Esophagus (tissue), 2 donors: Measurements from ENCODE around the gene PACRG. TPM values are rescaled to one million over a fixed set of nuclear protein-coding genes. Genes with fewer than 3 reads are reported as not detected.

Source experiments
- H3K27ac ChIP-seq, 2 donors: one replicate each; pipeline ENCODE4 v1.5.1; 2013; ENCODE audit warnings: low read depth in 2 of 2, mild to moderate bottlenecking in 2 of 2, inconsistent platforms in 1 of 2, low read length in 1 of 2, moderate library complexity in 1 of 2
- H3K27me3 ChIP-seq, 2 donors: one replicate each; pipeline ENCODE4 v1.6.1; 2013; ENCODE audit warnings: low read length in 2 of 2, control low read depth in 1 of 2, mild to moderate bottlenecking in 1 of 2; ENCODE audit not compliant: insufficient read depth in 2 of 2, control insufficient read depth in 1 of 2
- H3K36me3 ChIP-seq, 2 donors: one replicate each; pipeline ENCODE4 v1.6.1; 2013; ENCODE audit warnings: low read length in 1 of 2; ENCODE audit not compliant: control insufficient read depth in 2 of 2, insufficient read depth in 2 of 2
- H3K4me1 ChIP-seq, 2 donors: one replicate each; pipeline ENCODE4 v1.6.1; 2013; ENCODE audit warnings: low read length in 1 of 2; ENCODE audit not compliant: control insufficient read depth in 2 of 2, insufficient read depth in 2 of 2
- H3K4me3 ChIP-seq, 2 donors: one replicate each; pipeline ENCODE4 v1.5.1; 2013; ENCODE audit warnings: low read length in 2 of 2, mild to moderate bottlenecking in 2 of 2, low read depth in 1 of 2, moderate library complexity in 1 of 2
- H3K9me3 ChIP-seq, 2 donors: one replicate each; pipeline ENCODE4 v1.6.1; 2013; ENCODE audit warnings: mild to moderate bottlenecking in 2 of 2, low read depth in 1 of 2, low read length in 1 of 2, moderate library complexity in 1 of 2; ENCODE audit not compliant: control insufficient read depth in 2 of 2, insufficient read depth in 1 of 2
- WGBS, 2 donors: extraction: QIAGEN DNeasy Blood & Tissue Kit; methylation state at CpG; one replicate each; pipeline ENCODE4 v1.1.7; 2013; 5-methylcytosine and 5-hydroxymethylcytosine counted together
- polyA plus RNA-seq, 2 donors: library from polyadenylated mRNA; stranded (reverse); fragments of 200-250 nt; gene quantifications; one replicate each; pipeline ENCODE4 v1.2.3, GENCODE V29; 2013
- donor health status: healthy with polysubstance abuse.
- donor health status: Bipolar disorder and iron deficiency.

PACRG gene
- polyA plus RNA-seq, 2 donors: 0.39 to 0.44 TPM

GRCh38 chr6:162814426-162814973, 86.7 kb downstream of the PACRG start:
- H3K36me3 ChIP-seq: no peaks in the 10 kb centered on the region
- H3K4me3 ChIP-seq: no peak overlapping the region
- no peak overlapping the region for H3K27ac ChIP-seq
- 76 to 77% methylated on average over 10 of the region's 10 CpGs for WGBS, 2 donors
- no peaks in the 10 kb centered on the region for H3K27me3 ChIP-seq
- H3K4me1 ChIP-seq: no peaks in the 10 kb centered on the region
- peaks cover 0 to 2% of the 10 kb centered on the region in 2 donors for H3K9me3 ChIP-seq

- no peak overlapping the region for H3K27ac ChIP-seq
- 89% methylated on average over 6 of the region's 6 CpGs for WGBS, 2 donors
- no peak overlapping the region for H3K4me3 ChIP-seq
- H3K27me3 ChIP-seq: no peaks in the 10 kb centered on the region
- H3K36me3 ChIP-seq: no peaks in the 10 kb centered on the region
- no peaks in the 10 kb centered on the region for H3K4me1 ChIP-seq
- H3K9me3 ChIP-seq: peaks cover 0 to 2% of the 10 kb centered on the region in 2 donors
Measured at GRCh38 chr6:162817196-162817595, 89.4 kb downstream of the PACRG start.

GRCh38 chr6:162819284-162819683, 91.5 kb downstream of the PACRG start:
- WGBS, 2 donors: 84 to 86% methylated on average over 2 of the region's 2 CpGs
- no peaks in the 10 kb centered on the region for H3K4me1 ChIP-seq
- H3K4me3 ChIP-seq: no peak overlapping the region

GRCh38 chr6:162821102-162821501, 93.3 kb downstream of the PACRG start:
- Histone ChIP-seq H3K27ac (no peak overlapping the region), H3K9me3 (peaks cover 0 to 2% of the 10 kb centered on the region in 2 donors), H3K27me3 (no peaks in the 10 kb centered on the region), H3K4me3 (no peak overlapping the region), H3K4me1 (no peaks in the 10 kb centered on the region), H3K36me3 (no peaks in the 10 kb centered on the region)
- WGBS, 2 donors: 39 to 42% methylated on average over 3 of the region's 3 CpGs

More at GRCh38 chr6:162819284-162819683, 91.5 kb downstream of the PACRG start:
- H3K36me3 ChIP-seq: no peaks in the 10 kb centered on the region
- peaks cover 0 to 2% of the 10 kb centered on the region in 2 donors for H3K9me3 ChIP-seq
- H3K27me3 ChIP-seq: no peaks in the 10 kb centered on the region
- H3K27ac ChIP-seq: no peak overlapping the region

GRCh38 chr6:162825597-162825996, 97.8 kb downstream of the PACRG start:
- Histone ChIP-seq H3K27me3 (no peaks in the 10 kb centered on the region), H3K4me3 (no peak overlapping the region), H3K36me3 (no peaks in the 10 kb centered on the region), H3K27ac (no peak overlapping the region), H3K4me1 (no peaks in the 10 kb centered on the region), H3K9me3 (no peaks in the 10 kb centered on the region)
- 68 to 73% methylated on average over 6 of the region's 6 CpGs for WGBS, 2 donors

- Histone ChIP-seq H3K36me3 (no peaks in the 10 kb centered on the region), H3K27ac (no peak overlapping the region), H3K9me3 (no peaks in the 10 kb centered on the region), H3K27me3 (no peaks in the 10 kb centered on the region), H3K4me3 (no peak overlapping the region), H3K4me1 (no peaks in the 10 kb centered on the region)
- 75% methylated on average over 8 of the region's 8 CpGs for WGBS, 2 donors
Measured at GRCh38 chr6:162829013-162829742, 101.4 kb downstream of the PACRG start.

GRCh38 chr6:162833776-162834175, 106.0 kb downstream of the PACRG start:
- H3K27ac ChIP-seq: no peak overlapping the region
- H3K4me1 ChIP-seq: no peaks in the 10 kb centered on the region
- no peaks in the 10 kb centered on the region for H3K27me3 ChIP-seq
- 80 to 85% methylated on average over 4 of the region's 4 CpGs for WGBS, 2 donors
- no peaks in the 10 kb centered on the region for H3K36me3 ChIP-seq
- H3K9me3 ChIP-seq: no peaks in the 10 kb centered on the region
- no peak overlapping the region for H3K4me3 ChIP-seq

GRCh38 chr6:162845972-162846371, 118.2 kb downstream of the PACRG start:
- WGBS, 2 donors: 60 to 75% methylated on average over 9 of the region's 9 CpGs
- Histone ChIP-seq H3K36me3 (no peaks in the 10 kb centered on the region), H3K4me1 (peaks cover 0 to 4% of the 10 kb centered on the region in 2 donors), H3K27ac (no peak overlapping the region), H3K27me3 (no peaks in the 10 kb centered on the region), H3K9me3 (no peaks in the 10 kb centered on the region), H3K4me3 (no peak overlapping the region)

- no peaks in the 10 kb centered on the region for H3K36me3 ChIP-seq
- 95 to 98% methylated on average over 6 of the region's 6 CpGs for WGBS, 2 donors
- peaks cover 0 to 4% of the 10 kb centered on the region in 2 donors for H3K4me1 ChIP-seq
- H3K27ac ChIP-seq: no peak overlapping the region
- H3K4me3 ChIP-seq: no peak overlapping the region
- H3K9me3 ChIP-seq: no peaks in the 10 kb centered on the region
- no peaks in the 10 kb centered on the region for H3K27me3 ChIP-seq
Measured at GRCh38 chr6:162846723-162847122, 118.9 kb downstream of the PACRG start.

- H3K27ac ChIP-seq: no peak overlapping the region
- no peaks in the 10 kb centered on the region for H3K27me3 ChIP-seq
- H3K9me3 ChIP-seq: no peaks in the 10 kb centered on the region
- peaks cover 0 to 4% of the 10 kb centered on the region in 2 donors for H3K4me1 ChIP-seq
- H3K4me3 ChIP-seq: no peak overlapping the region
- WGBS, 2 donors: 78 to 81% methylated on average over 4 of the region's 4 CpGs
- no peaks in the 10 kb centered on the region for H3K36me3 ChIP-seq
Measured at GRCh38 chr6:162849269-162849668, 121.5 kb downstream of the PACRG start.
